OCI-LY3 (cell line): Measurements from ENCODE around the gene SH3GL3.

Source experiments
- H2AFZ ChIP-seq: fragments of 200-600, 300-600 bp; shearing (Covaris generic); 2 replicates; pipeline ENCODE4 v1.6.0; 2014; ENCODE audit warnings: antibody characterized with exemption, low read depth, low read length
- H3K27ac ChIP-seq: fragments of 200-600, 300-600 bp; sonication (generic); 2 replicates; pipeline ENCODE4 v1.5.1; 2014; ENCODE audit warnings: mild to moderate bottlenecking, low read length, moderate library complexity, mixed read lengths
- H3K27me3 ChIP-seq: fragments of 200-600, 300-600 bp; sonication (generic); 2 replicates; pipeline ENCODE4 v1.6.1; 2014; ENCODE audit warnings: low read depth, low read length, mixed read lengths
- H3K36me3 ChIP-seq: fragments of 200-600, 300-600 bp; sonication (generic); replicated peaks from 2 replicates; pipeline ENCODE3; 2014; ENCODE audit warnings: low read depth, low read length, mixed read lengths
- H3K4me1 ChIP-seq: fragments of 300-600, 200-600 bp; sonication (generic); 2 replicates; pipeline ENCODE4 v1.6.1; 2014; ENCODE audit warnings: low read length, mixed read lengths
- H3K4me2 ChIP-seq: fragments of 200-600, 300-600 bp; sonication (generic); 2 replicates; pipeline ENCODE4 v1.6.1; 2014; ENCODE audit warnings: low read length, mixed read lengths
- H3K4me3 ChIP-seq: fragments of 300-600, 200-600 bp; sonication (generic); 2 replicates; pipeline ENCODE4 v1.5.1; 2014; ENCODE audit warnings: antibody characterized with exemption, mild to moderate bottlenecking, low read length, moderate library complexity
- H3K79me2 ChIP-seq: fragments of 300-600, 200-600 bp; shearing (Covaris generic); 2 replicates; pipeline ENCODE4 v1.6.1; 2014; ENCODE audit warnings: mild to moderate bottlenecking, low read length, mixed read lengths
- H3K9ac ChIP-seq: fragments of 300-600, 200-600 bp; shearing (Covaris generic); 2 replicates; pipeline ENCODE4 v1.6.0; 2014; ENCODE audit warnings: mild to moderate bottlenecking, low read length, moderate library complexity
- H3K9me3 ChIP-seq: fragments of 200-600, 300-600 bp; shearing (Covaris generic); 2 replicates; pipeline ENCODE4 v1.6.1; 2014; ENCODE audit warnings: low read length, mixed read lengths; ENCODE audit not compliant: insufficient read depth
- H4K20me1 ChIP-seq: fragments of 200-600, 300-600 bp; sonication (generic); 2 replicates; pipeline ENCODE4 v1.6.1; 2016; ENCODE audit warnings: low read length, mixed read lengths; ENCODE audit not compliant: insufficient read depth
- EZH2phosphoT487 ChIP-seq: fragments of 200-600 bp; shearing (Covaris generic); IDR thresholded peaks from 2 replicates; pipeline ENCODE4 v1.6.1; 2018; ENCODE audit warnings: antibody characterized with exemption, mixed run types, low read depth
- TF ChIP-seq, protein P1 (sequence below): fragments of 200-600, 300-600 bp; sonication (generic); IDR thresholded peaks from 2 replicates; pipeline ENCODE4 v1.5.1; 2014; ENCODE audit warnings: antibody characterized with exemption, low read length, low read depth

The SH3GL3 gene

GRCh38 chr15:83449250-83449671, 2.1 kb downstream of the SH3GL3 start:
- Histone ChIP-seq H3K27ac (no peak overlapping the region), H3K79me2 (no peaks in the 10 kb centered on the region), H4K20me1 (no peaks in the 10 kb centered on the region), H3K4me2 (no peak overlapping the region), H3K4me3 (no peak overlapping the region), H3K27me3 (no peaks in the 10 kb centered on the region), H3K9me3 (no peaks in the 10 kb centered on the region), H3K9ac (no peak overlapping the region), H2AFZ (no peak overlapping the region), H3K4me1 (no peaks in the 10 kb centered on the region), H3K36me3 (no peaks in the 10 kb centered on the region)
- TF ChIP-seq, protein P1, sequence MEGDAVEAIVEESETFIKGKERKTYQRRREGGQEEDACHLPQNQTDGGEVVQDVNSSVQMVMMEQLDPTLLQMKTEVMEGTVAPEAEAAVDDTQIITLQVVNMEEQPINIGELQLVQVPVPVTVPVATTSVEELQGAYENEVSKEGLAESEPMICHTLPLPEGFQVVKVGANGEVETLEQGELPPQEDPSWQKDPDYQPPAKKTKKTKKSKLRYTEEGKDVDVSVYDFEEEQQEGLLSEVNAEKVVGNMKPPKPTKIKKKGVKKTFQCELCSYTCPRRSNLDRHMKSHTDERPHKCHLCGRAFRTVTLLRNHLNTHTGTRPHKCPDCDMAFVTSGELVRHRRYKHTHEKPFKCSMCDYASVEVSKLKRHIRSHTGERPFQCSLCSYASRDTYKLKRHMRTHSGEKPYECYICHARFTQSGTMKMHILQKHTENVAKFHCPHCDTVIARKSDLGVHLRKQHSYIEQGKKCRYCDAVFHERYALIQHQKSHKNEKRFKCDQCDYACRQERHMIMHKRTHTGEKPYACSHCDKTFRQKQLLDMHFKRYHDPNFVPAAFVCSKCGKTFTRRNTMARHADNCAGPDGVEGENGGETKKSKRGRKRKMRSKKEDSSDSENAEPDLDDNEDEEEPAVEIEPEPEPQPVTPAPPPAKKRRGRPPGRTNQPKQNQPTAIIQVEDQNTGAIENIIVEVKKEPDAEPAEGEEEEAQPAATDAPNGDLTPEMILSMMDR = no peak
- no peak for TF ChIP-seq EZH2phosphoT487

DNA sequence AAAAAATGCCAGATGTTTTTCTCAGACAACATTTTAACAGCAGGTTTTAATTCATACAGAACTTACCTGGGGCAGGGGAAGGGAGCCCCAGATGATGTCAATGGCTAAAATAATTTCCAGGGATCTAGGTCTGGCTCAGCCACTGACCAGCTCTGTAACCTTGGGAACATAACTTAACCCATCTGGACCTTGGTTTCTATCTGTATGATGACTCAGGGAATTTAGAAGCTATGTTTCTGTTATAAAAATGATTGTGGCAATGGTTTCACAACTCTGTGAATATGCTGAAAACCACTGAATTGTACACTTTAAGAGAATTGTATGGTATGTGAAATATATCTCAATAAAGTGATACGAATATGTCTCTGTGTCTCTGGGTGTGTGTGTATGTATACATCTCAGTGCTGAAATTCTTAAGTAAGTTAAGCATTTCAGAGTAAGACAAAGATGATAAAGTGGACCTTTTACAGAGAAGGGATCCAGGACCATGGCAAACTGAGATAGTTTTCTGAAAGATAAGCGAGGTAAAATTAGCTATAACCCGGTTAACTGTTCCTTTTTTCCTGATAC, 2.9 kb downstream of the SH3GL3 start:
- no peaks in the 10 kb centered on the region for H3K9me3 ChIP-seq
- H3K27ac ChIP-seq = no peak overlapping the region
- H3K36me3 ChIP-seq = no peaks in the 10 kb centered on the region
- no peak overlapping the region for H3K4me2 ChIP-seq
- no peak overlapping the region for H3K4me3 ChIP-seq
- no peak overlapping the region for H2AFZ ChIP-seq
- no peak overlapping the region for H3K9ac ChIP-seq
- no peaks in the 10 kb centered on the region for H3K79me2 ChIP-seq
- H3K4me1 ChIP-seq = no peaks in the 10 kb centered on the region
- no peaks in the 10 kb centered on the region for H4K20me1 ChIP-seq
- no peaks in the 10 kb centered on the region for H3K27me3 ChIP-seq
- TF ChIP-seq, protein P1 = no peak
- TF ChIP-seq EZH2phosphoT487 = no peak

- H3K4me1 ChIP-seq = no peaks in the 10 kb centered on the region
- H4K20me1 ChIP-seq = no peaks in the 10 kb centered on the region
- H3K9ac ChIP-seq = no peak overlapping the region
- TF ChIP-seq, protein P1 = no peak
- TF ChIP-seq EZH2phosphoT487 = no peak
- no peak overlapping the region for H3K27ac ChIP-seq
- H3K79me2 ChIP-seq = no peaks in the 10 kb centered on the region
- H3K9me3 ChIP-seq = no peaks in the 10 kb centered on the region
- H3K27me3 ChIP-seq = no peaks in the 10 kb centered on the region
- H2AFZ ChIP-seq = no peak overlapping the region
- H3K36me3 ChIP-seq = no peaks in the 10 kb centered on the region
- no peak overlapping the region for H3K4me2 ChIP-seq
- H3K4me3 ChIP-seq = no peak overlapping the region
These were observed 10.0 kb downstream of the SH3GL3 start for GRCh38 chr15:83457149-83457548.

GRCh38 chr15:83458381-83458780, 11.2 kb downstream of the SH3GL3 start:
- Histone ChIP-seq H3K27me3 (peaks cover 3% of the 10 kb centered on the region; the same call in 1 of the 2 replicates), H3K4me2 (no peak overlapping the region), H3K36me3 (no peaks in the 10 kb centered on the region), H3K9ac (no peak overlapping the region), H3K9me3 (no peaks in the 10 kb centered on the region), H2AFZ (no peak overlapping the region), H3K27ac (no peak overlapping the region), H3K4me1 (no peaks in the 10 kb centered on the region), H3K4me3 (no peak overlapping the region), H3K79me2 (no peaks in the 10 kb centered on the region), H4K20me1 (no peaks in the 10 kb centered on the region)
- TF ChIP-seq, protein P1 = no peak
- no peak for TF ChIP-seq EZH2phosphoT487
